ENCODE results near the gene APOBEC3G.

DNA sequence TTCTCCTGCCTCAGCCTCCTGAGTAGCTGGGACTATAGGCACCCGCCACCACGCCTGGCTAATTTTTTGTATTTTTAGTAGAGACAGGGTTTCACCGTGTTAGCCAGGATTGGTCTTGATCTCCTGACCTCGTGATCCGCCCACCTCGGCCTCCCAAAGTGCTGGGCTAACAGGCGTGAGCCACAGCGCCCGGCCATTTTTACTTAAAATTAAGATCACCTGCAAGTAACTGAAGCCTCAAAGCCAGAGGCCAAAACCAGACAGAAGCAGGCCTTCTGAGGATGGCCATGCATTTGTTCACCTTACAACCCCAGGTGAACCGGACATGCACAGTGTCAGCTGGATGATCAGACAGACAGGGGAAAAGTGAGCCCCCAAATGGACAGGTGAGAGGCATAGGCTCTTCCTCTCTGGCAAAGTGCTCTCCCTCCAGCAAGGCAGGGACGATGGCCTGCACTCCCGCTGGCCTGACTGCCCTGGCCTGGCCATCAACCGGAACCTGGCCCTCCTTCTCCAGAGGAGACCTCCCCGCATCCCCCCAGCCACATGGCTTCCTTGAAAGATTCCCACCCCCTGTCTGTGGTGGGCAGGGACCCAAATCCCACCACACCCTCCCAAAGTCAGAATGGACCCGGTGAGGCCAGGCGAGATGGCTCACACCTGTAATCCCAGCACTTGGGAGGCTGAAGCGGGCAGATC lies 45.8 kb downstream of the APOBEC3G start:
- TF ChIP-seq, protein P1, sequence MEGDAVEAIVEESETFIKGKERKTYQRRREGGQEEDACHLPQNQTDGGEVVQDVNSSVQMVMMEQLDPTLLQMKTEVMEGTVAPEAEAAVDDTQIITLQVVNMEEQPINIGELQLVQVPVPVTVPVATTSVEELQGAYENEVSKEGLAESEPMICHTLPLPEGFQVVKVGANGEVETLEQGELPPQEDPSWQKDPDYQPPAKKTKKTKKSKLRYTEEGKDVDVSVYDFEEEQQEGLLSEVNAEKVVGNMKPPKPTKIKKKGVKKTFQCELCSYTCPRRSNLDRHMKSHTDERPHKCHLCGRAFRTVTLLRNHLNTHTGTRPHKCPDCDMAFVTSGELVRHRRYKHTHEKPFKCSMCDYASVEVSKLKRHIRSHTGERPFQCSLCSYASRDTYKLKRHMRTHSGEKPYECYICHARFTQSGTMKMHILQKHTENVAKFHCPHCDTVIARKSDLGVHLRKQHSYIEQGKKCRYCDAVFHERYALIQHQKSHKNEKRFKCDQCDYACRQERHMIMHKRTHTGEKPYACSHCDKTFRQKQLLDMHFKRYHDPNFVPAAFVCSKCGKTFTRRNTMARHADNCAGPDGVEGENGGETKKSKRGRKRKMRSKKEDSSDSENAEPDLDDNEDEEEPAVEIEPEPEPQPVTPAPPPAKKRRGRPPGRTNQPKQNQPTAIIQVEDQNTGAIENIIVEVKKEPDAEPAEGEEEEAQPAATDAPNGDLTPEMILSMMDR (conservative IDR thresholded peaks at IDR 0.05): no peak
- TF ChIP-seq ZFX (IDR thresholded peaks at IDR 0.05): no peak

All from C4-2B (cell line).